Subcutaneous abdominal adipose tissue (tissue), 5 donors: ENCODE results near the gene GMFB.

Experiments
- H3K27ac ChIP-seq: one replicate; pipeline ENCODE4 v1.7.0; 2013; ENCODE audit warnings: low read depth, mild to moderate bottlenecking, inconsistent platforms, low read length, moderate library complexity
- H3K27me3 ChIP-seq, 5 donors: one replicate each; pipeline ENCODE4 v1.7.0; 2013; ENCODE audit warnings: low read length in 5 of 5, inconsistent platforms in 1 of 5; ENCODE audit not compliant: control insufficient read depth in 5 of 5, insufficient read depth in 4 of 5
- H3K36me3 ChIP-seq, 5 donors: one replicate each; pipeline ENCODE4 v1.7.0; 2013; ENCODE audit warnings: low read length in 5 of 5; ENCODE audit not compliant: control insufficient read depth in 5 of 5, insufficient read depth in 5 of 5
- H3K4me1 ChIP-seq, 5 donors: one replicate each; pipeline ENCODE4 v1.7.0; 2013; ENCODE audit warnings: low read length in 5 of 5, mild to moderate bottlenecking in 3 of 5, moderate library complexity in 1 of 5; ENCODE audit not compliant: control insufficient read depth in 5 of 5, insufficient read depth in 5 of 5
- H3K4me3 ChIP-seq, 5 donors: one replicate each; pipeline ENCODE4 v1.7.0; 2013; ENCODE audit warnings: low read length in 5 of 5, low read depth in 1 of 5
- H3K9ac ChIP-seq, 5 donors: one replicate each; pipeline ENCODE4 v1.7.0; 2013; ENCODE audit warnings: low read length in 5 of 5, mild to moderate bottlenecking in 4 of 5, moderate library complexity in 3 of 5
- H3K9me3 ChIP-seq, 5 donors: one replicate each; pipeline ENCODE4 v1.7.0; 2013; ENCODE audit warnings: low read length in 5 of 5; ENCODE audit not compliant: control insufficient read depth in 5 of 5
- donor health status: healthy.
- donor health status: healthy.
- donor health status: healthy.
- donor health status: healthy.
- donor health status: healthy.

Gene GMFB

DNA sequence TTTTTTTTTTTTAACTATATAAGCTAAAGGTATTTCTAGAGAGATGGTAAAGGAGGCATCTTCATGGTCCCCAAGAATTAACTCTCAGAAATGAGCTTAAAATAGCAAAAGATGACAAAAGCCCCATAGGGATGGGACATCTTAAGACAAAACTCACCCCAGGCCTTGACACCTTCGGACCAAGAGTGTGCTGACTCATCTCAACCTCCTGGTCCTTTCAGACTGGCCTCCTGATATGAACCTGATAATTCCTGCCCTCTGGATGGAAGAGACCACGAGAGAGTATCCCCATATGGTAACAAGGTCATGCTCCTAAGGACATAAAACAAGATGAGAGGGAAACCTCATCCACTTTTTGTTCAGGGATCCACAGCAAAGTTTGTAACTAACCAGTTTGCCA, 8.4 kb upstream of the GMFB start:
- Histone ChIP-seq H3K9ac (no peak overlapping the region), H3K9me3 (no peaks in the 10 kb centered on the region), H3K36me3 (no peaks in the 10 kb centered on the region), H3K27me3 (peaks cover 0 to 3% (median 0%) of the 10 kb centered on the region in 5 donors), H3K27ac (no peak overlapping the region), H3K4me3 (no peak overlapping the region), H3K4me1 (no peaks in the 10 kb centered on the region)

DNA sequence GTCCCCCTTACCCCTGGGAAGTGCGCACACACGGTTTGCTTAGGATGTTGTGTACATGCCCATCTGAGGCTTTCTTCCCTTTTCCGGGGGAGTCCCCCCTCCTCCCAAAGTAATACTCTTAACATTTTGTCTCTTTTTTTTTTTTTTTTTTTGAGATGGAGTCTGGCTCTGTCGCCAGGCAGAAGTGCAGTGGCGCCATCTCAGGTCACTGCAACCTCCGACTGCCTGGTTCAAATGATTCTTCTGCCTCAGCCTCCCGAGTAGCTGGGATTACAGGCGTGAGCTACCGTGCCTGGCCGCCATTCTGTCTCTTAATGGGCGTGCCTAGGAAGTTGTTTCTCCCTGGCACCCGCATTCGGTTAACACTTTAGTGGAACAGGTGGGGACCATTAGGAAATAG, 4.5 kb upstream of the GMFB start:
- Histone ChIP-seq H3K9ac (no peak overlapping the region), H3K9me3 (no peaks in the 10 kb centered on the region), H3K27me3 (peaks cover 0 to under 1% (median 0%) of the 10 kb centered on the region in 5 donors), H3K4me1 (peaks cover 0 to 10% (median 9%) of the 10 kb centered on the region in 5 donors), H3K4me3 (no peak overlapping the region), H3K36me3 (no peaks in the 10 kb centered on the region), H3K27ac (no peak overlapping the region)

DNA sequence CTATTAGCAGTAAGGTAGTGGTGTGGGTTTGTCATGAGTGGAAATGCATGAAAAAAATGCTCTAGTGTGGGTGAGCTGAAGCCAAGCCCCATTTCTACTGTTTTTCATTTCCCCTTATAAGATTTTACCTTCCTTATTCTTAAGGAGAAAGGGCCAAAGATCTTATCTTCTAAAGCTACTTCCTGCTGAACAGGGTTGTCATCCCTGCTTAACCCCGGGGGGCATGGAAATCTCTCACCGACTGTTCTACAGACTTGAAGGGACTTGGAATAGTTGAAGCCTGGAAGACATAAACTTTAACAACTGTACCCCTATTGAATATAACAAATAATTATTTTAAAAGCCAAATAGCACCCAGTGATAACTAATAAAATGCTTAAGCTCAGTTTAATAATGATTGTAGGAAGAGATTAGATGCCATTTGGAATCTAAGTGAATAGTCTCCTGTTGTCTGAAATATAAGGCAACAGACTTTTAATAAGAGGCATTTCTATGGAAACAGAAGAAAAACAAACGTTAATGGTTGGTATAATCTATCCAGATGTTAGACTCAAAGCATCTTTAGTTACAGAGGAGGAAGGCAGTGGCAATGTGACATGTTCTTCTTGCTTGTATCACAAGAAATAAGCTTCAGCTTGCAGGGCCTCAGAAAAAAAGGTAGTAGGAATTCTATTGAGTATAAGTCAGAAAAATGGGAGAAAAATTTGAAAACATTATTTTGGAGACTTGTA, 1.8 kb upstream of the GMFB start:
- no peak overlapping the region for H3K4me3 ChIP-seq

DNA sequence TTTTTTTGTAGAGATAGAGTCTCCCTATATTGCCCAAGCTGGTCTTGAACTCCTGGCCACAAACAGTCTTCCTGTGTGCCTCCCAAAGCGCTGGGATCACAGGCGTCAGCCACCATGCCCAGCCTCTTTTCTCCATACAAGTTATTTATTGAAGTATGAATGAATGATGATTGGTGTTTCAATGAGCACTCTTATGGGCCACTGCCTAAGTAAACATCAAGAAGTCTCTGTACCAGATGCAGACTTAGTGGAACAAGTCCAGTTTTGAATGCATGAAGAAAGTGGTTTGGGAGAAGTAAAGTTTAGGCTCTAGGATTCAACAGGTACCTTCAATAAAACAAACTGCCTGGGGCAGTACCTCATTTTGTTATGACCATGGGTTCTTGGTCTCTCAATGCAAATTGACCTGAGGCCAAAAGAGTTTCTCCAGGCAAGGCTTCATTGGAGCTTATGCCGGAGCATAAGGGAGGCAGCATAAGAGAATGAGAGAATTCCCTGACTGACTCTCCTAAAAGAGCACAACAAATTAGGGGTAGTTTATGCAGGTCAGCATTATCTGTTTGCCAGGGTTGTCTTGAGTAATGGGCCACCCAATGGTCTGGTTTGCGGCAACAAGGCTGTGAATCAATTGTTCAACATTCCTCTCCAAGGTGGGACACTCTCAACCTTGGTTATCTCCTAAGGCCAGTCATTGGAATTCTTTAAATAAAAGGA, 1.1 kb upstream of the GMFB start:
- no peaks in the 10 kb centered on the region for H3K9me3 ChIP-seq
- H3K9ac ChIP-seq, result peak overlapping the region in 1 of 5 donors; percentile 64
- no peaks in the 10 kb centered on the region for H3K27me3 ChIP-seq
- H3K36me3 ChIP-seq, result no peaks in the 10 kb centered on the region
- peaks cover 4 to 33% (median 28%) of the 10 kb centered on the region in 5 donors for H3K4me1 ChIP-seq
- H3K27ac ChIP-seq, result no peak overlapping the region
- H3K4me3 ChIP-seq, result peak overlapping the region in 4 of 5 donors; percentile 78 to 95 (median 89)

More for the DNA sequence above, 1.8 kb upstream of the GMFB start:
- Histone ChIP-seq H3K36me3 (no peaks in the 10 kb centered on the region), H3K4me1 (peaks cover 4 to 29% (median 28%) of the 10 kb centered on the region in 5 donors), H3K27ac (no peak overlapping the region), H3K9ac (no peak overlapping the region), H3K9me3 (no peaks in the 10 kb centered on the region), H3K27me3 (no peaks in the 10 kb centered on the region)

DNA sequence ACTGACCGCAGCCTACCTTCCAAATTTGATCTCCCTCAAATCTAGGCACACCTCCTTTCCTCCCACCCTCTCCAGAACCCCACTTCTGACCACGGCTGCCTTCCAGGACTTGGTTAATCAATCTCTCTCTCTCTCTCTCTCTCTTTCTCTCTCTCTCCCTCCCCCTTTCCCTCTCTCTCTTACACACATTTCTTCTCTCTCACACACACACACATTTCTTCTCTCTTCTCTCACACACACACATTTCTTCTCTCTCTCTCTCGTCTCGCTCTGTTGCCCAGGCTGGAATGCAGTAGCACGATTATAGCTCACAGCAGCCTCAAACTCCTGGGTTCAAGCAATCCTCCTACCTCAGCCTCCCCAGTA, 521 bp upstream of the GMFB start:
- Histone ChIP-seq H3K27ac (peak overlapping the region; percentile 93), H3K4me1 (peaks cover 4 to 37% (median 28%) of the 10 kb centered on the region in 5 donors), H3K9ac (peak overlapping the region; percentile 59 to 97 (median 64)), H3K27me3 (no peaks in the 10 kb centered on the region), H3K36me3 (no peaks in the 10 kb centered on the region), H3K9me3 (no peaks in the 10 kb centered on the region), H3K4me3 (peak overlapping the region; percentile 78 to 95 (median 93))

DNA sequence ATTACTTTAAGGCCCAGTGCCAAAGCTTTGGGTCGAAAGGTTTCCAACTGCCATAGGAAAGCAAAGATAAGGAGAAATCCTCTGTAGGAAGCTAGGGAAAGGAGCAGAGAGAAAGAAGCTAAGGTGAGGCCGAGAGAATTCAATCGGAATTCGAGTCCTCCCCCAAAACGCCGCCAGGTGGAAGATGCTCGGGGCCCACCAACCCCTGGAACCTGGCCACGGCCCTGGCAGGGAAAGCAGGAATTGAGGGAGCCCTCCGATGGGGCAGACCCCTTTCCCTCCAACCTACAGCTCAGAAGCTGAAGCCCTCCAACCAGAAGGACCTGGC, 498 bp downstream of the GMFB start:
- peak overlapping the region; percentile 84 to 95 (median 93) for H3K4me3 ChIP-seq
- H3K4me1 ChIP-seq, result peaks cover 4 to 37% (median 29%) of the 10 kb centered on the region in 5 donors
- H3K9ac ChIP-seq, result peak overlapping the region; percentile 73 to 99 (median 96)
- no peaks in the 10 kb centered on the region for H3K9me3 ChIP-seq
- peak overlapping the region; percentile 93 for H3K27ac ChIP-seq
- H3K27me3 ChIP-seq, result no peaks in the 10 kb centered on the region
- H3K36me3 ChIP-seq, result peaks cover under 1 to 3% (median 2%) of the 10 kb centered on the region in 5 donors

DNA sequence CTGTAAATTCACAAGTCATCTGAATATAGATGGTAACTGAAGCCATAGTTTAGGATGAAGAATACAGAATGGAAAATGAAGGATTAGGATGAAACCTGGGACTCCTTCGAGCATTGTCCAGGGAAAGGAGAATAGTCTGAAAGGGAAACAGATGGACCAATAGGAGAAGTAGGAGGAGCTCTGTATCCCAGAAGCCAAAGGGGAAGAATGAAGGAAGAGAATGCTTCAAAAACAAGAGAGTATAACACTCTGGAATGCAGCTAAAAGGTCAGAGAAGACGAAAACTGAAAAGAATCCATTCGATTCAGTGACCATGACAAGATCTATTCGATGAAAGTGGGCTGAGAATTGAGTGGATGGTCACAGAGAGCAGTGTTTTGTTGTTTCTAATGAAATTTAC, 1.0 kb downstream of the GMFB start:
- Histone ChIP-seq H3K9me3 (no peaks in the 10 kb centered on the region), H3K4me1 (peaks cover 4 to 37% (median 29%) of the 10 kb centered on the region in 5 donors), H3K27ac (peak overlapping the region; percentile 93), H3K4me3 (peak overlapping the region; percentile 84 to 95 (median 93)), H3K36me3 (peaks cover 5 to 8% (median 7%) of the 10 kb centered on the region in 5 donors), H3K9ac (peak overlapping the region; percentile 73 to 99 (median 96)), H3K27me3 (no peaks in the 10 kb centered on the region)

DNA sequence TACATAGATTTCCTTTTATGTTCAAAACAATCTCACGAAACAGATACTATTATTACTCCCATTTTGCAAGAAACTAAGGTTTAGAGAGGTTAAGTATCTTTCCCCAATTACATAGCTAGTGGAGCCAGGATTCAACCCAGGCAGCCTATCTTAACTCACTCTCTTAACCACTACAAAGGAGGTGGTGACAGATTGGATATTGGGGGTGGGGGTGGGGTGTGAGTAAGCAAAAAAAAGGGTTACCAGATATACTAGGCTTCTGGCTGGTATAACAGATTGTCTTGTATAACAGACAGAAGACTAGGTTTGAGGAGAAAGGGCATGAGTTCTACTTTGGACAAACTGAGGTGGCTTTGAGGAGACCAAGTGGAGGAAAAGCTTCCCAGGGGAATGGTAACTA, 2.1 kb downstream of the GMFB start:
- Histone ChIP-seq H3K27ac (no peak overlapping the region), H3K4me1 (peaks cover 4 to 37% (median 29%) of the 10 kb centered on the region in 5 donors), H3K4me3 (no peak overlapping the region), H3K27me3 (no peaks in the 10 kb centered on the region), H3K9ac (no peak overlapping the region), H3K9me3 (no peaks in the 10 kb centered on the region), H3K36me3 (peaks cover 5 to 18% (median 9%) of the 10 kb centered on the region in 5 donors)

DNA sequence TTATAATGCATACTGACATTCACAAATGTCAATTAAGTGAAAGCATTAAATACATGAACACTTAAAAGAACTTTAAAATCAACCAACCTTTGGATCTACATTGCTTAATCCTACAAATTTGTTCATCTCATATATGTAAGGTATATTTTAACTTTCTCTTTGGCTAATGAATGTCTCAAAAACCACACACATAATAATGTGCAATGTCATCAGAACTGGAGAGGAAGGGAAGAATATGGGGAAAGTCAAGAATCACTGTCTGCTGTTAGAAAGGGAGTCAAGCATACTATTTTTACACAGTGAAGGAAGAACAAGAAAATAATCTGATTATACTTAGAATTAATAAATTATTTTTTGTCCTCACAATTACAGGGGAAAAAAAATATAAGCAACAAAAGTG, 4.9 kb downstream of the GMFB start:
- Histone ChIP-seq H3K4me3 (no peak overlapping the region), H3K4me1 (peaks cover 4 to 35% (median 22%) of the 10 kb centered on the region in 5 donors), H3K9me3 (no peaks in the 10 kb centered on the region), H3K27ac (no peak overlapping the region), H3K27me3 (no peaks in the 10 kb centered on the region), H3K36me3 (peaks cover 10 to 25% (median 13%) of the 10 kb centered on the region in 5 donors), H3K9ac (no peak overlapping the region)

DNA sequence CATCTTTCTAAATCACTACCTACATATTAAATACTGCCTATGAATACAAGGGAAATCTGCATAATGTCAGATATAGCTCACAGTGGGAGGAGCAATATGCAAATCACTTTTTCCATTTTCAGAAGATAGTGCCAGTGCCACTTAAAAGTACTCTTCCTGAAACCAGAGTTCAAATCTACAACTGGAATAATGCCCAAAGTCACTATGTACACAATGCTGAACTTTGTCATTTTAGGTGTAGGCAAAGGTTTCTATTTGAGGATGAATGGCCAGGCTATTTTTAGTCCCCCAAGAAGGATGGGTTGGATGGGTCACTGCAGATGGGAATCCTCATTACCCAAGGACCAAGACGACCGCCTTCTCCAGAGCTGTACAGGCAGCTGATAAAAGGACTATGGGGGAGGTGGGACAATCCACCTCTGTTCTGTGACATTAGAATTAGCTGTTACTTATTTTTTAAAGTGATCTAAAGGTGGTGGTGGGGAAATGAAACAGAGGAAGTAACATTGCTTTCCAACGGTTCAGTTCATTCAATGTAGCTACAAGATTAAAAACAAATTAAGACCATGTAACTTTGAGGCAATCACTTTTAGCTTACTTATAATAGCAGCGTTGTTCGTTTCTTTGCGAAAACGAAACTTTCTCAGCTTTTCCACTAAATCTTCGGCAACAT, 5.6 kb downstream of the GMFB start:
- Histone ChIP-seq H3K36me3 (peaks cover 13 to 32% (median 17%) of the 10 kb centered on the region in 5 donors), H3K4me3 (no peak overlapping the region), H3K27me3 (no peaks in the 10 kb centered on the region), H3K4me1 (peaks cover 4 to 36% (median 20%) of the 10 kb centered on the region in 5 donors), H3K9me3 (no peaks in the 10 kb centered on the region), H3K27ac (no peak overlapping the region), H3K9ac (no peak overlapping the region)
